OCI-LY1 (cell line): ENCODE data around the gene KRTAP5-1.
"Not testable (repeated sequence)": the region's sequence is repeated elsewhere in the genome, so short reads cannot be mapped to it uniquely, and the experiment has no call there.

Source experiments
- H2AFZ ChIP-seq: fragments of 200-600 bp; sonication (generic), shearing (Covaris generic); 2 replicates; pipeline ENCODE4 v1.6.0; 2014; ENCODE audit warnings: antibody characterized with exemption, mild to moderate bottlenecking, low read length
- H3F3A ChIP-seq: fragments of 200-600 bp; sonication (generic), shearing (Covaris generic); 2 replicates; pipeline ENCODE4 v1.6.0; 2014; ENCODE audit warnings: mild to moderate bottlenecking, antibody characterized with exemption, low read length, moderate library complexity; ENCODE audit not compliant: insufficient read depth
- H3K27ac ChIP-seq: fragments of 200-600 bp; sonication (generic); 2 replicates; pipeline ENCODE4 v1.5.1; 2014; ENCODE audit warnings: low read length, mixed run types, mild to moderate bottlenecking, low read depth; ENCODE audit not compliant: poor library complexity, severe bottlenecking
- H3K27me3 ChIP-seq: fragments of 200-600 bp; sonication (generic); 2 replicates; pipeline ENCODE4 v1.6.0; 2014; ENCODE audit warnings: antibody characterized with exemption, mild to moderate bottlenecking, low read length, moderate library complexity; ENCODE audit not compliant: insufficient read depth
- H3K36me3 ChIP-seq: fragments of 200-600 bp; sonication (generic); 2 replicates; pipeline ENCODE4 v1.6.1; 2014; ENCODE audit warnings: mild to moderate bottlenecking, antibody characterized with exemption, low read length, moderate library complexity, mixed read lengths; ENCODE audit not compliant: insufficient read depth
- H3K4me1 ChIP-seq: fragments of 200-600 bp; sonication (generic); 2 replicates; pipeline ENCODE4 v1.5.1; 2014; ENCODE audit warnings: mild to moderate bottlenecking, low read length, moderate library complexity; ENCODE audit not compliant: insufficient read depth, severe bottlenecking
- H3K4me2 ChIP-seq: fragments of 200-600 bp; sonication (generic), shearing (Covaris generic); 2 replicates; pipeline ENCODE4 v1.6.1; 2014; ENCODE audit warnings: low read length
- H3K4me3 ChIP-seq: fragments of 200-600 bp; sonication (generic); 2 replicates; pipeline ENCODE4 v1.5.1; 2014; ENCODE audit warnings: low read length, low read depth, mild to moderate bottlenecking, mixed read lengths; ENCODE audit not compliant: poor library complexity, severe bottlenecking
- H3K79me2 ChIP-seq: fragments of 200-600 bp; shearing (Covaris generic); 2 replicates; pipeline ENCODE4 v1.6.1; 2016; ENCODE audit warnings: mixed run types, low read length, mixed read lengths; ENCODE audit not compliant: insufficient read depth
- H3K9ac ChIP-seq: fragments of 200-600 bp; sonication (generic), shearing (Covaris generic); 2 replicates; pipeline ENCODE4 v1.6.1; 2014; ENCODE audit warnings: mild to moderate bottlenecking, low read length, mixed read lengths
- H3K9me2 ChIP-seq: fragments of 200-600 bp; sonication (generic), shearing (Covaris generic); 2 replicates; pipeline ENCODE4 v1.6.1; 2014; ENCODE audit warnings: low read depth, mild to moderate bottlenecking, low read length, mixed read lengths
- H3K9me3 ChIP-seq: fragments of 200-600 bp; shearing (Covaris generic); 2 replicates; pipeline ENCODE4 v1.6.1; 2014; ENCODE audit warnings: low read length, mixed read lengths
- H4K20me1 ChIP-seq: fragments of 200-600 bp; sonication (generic), shearing (Covaris generic); 2 replicates; pipeline ENCODE4 v1.6.0; 2016; ENCODE audit warnings: mild to moderate bottlenecking, low read length; ENCODE audit not compliant: insufficient read depth
- CTCF ChIP-seq: fragments of 200-600 bp; sonication (generic), shearing (Covaris generic); IDR thresholded peaks from 2 replicates; pipeline ENCODE4 v1.5.1; 2017; ENCODE audit warnings: mild to moderate bottlenecking, antibody characterized with exemption, low read length, moderate library complexity, mixed read lengths
- EZH2 ChIP-seq: fragments of 200-600 bp; sonication (generic), shearing (Covaris generic); IDR thresholded peaks from 2 replicates; pipeline ENCODE4 v1.8.0; 2017; ENCODE audit warnings: borderline replicate concordance, mixed run types, mild to moderate bottlenecking, antibody characterized with exemption, low read length, moderate library complexity, mixed read lengths

Gene KRTAP5-1

GRCh38 chr11:1600626-1601025, 15.5 kb upstream of the KRTAP5-1 start:
- Histone ChIP-seq H3K9ac (no peak overlapping the region), H3K79me2 (no peaks in the 10 kb centered on the region), H3K4me1 (no peaks in the 10 kb centered on the region), H2AFZ (no peak overlapping the region), H3K27ac (no peak overlapping the region), H3F3A (no peaks in the 10 kb centered on the region), H3K9me2 (no peaks in the 10 kb centered on the region), H3K4me3 (no peak overlapping the region), H3K9me3 (no peaks in the 10 kb centered on the region), H4K20me1 (no peaks in the 10 kb centered on the region), H3K27me3 (no peaks in the 10 kb centered on the region), H3K36me3 (no peaks in the 10 kb centered on the region), H3K4me2 (no peak overlapping the region)
- no peak for TF ChIP-seq EZH2
- TF ChIP-seq CTCF: no peak

GRCh38 chr11:1598816-1599215, 13.7 kb upstream of the KRTAP5-1 start:
- Histone ChIP-seq H3K4me1 (no peaks in the 10 kb centered on the region), H3K9me2 (no peaks in the 10 kb centered on the region), H3K79me2 (no peaks in the 10 kb centered on the region), H3K36me3 (no peaks in the 10 kb centered on the region), H3K27me3 (no peaks in the 10 kb centered on the region), H3K9me3 (no peaks in the 10 kb centered on the region), H3F3A (no peaks in the 10 kb centered on the region), H2AFZ (no peak overlapping the region), H3K9ac (no peak overlapping the region), H3K4me3 (no peak overlapping the region), H3K27ac (no peak overlapping the region), H4K20me1 (no peaks in the 10 kb centered on the region), H3K4me2 (no peak overlapping the region)
- TF ChIP-seq CTCF: no peak
- no peak for TF ChIP-seq EZH2

GRCh38 chr11:1598406-1598805, 13.3 kb upstream of the KRTAP5-1 start:
- H3F3A ChIP-seq, H3K9ac ChIP-seq, H3K4me2 ChIP-seq, H4K20me1 ChIP-seq, H3K4me3 ChIP-seq, H2AFZ ChIP-seq, H3K9me2 ChIP-seq, H3K36me3 ChIP-seq, H3K27me3 ChIP-seq, H3K4me1 ChIP-seq, H3K27ac ChIP-seq, H3K79me2 ChIP-seq, H3K9me3 ChIP-seq: not testable (repeated sequence)

GRCh38 chr11:1597994-1598380, 12.9 kb upstream of the KRTAP5-1 start, which contains the start of gene KRTAP5-2:
Gene KRTAP5-2, minus strand, starts transcription at chr11:1598294. Its CDS starts 44 bp downstream, at chr11:1598250.
- TF ChIP-seq CTCF (no peak), EZH2 (no peak)
- H3K9ac ChIP-seq: no peak within 1 kb of the TSS
- H3K79me2 ChIP-seq: no peaks in the 10 kb centered on the region
- H3K27ac ChIP-seq: no peak within 1 kb of the TSS
- H3K9me3 ChIP-seq: no peaks in the 10 kb centered on the region
- H3F3A ChIP-seq: no peaks in the 10 kb centered on the region
- H3K36me3 ChIP-seq: no peaks in the 10 kb centered on the region
- H3K4me3 ChIP-seq: no peak within 1 kb of the TSS
- H2AFZ ChIP-seq: no peak within 1 kb of the TSS
- H4K20me1 ChIP-seq: no peaks in the 10 kb centered on the region
- H3K4me1 ChIP-seq: no peaks in the 10 kb centered on the region
- H3K9me2 ChIP-seq: no peaks in the 10 kb centered on the region
- no peak within 1 kb of the TSS for H3K4me2 ChIP-seq
- no peaks in the 10 kb centered on the region for H3K27me3 ChIP-seq
